SJCRH30 (cell line): ENCODE results near the gene RABGAP1L. TPM values are rescaled to one million over a fixed set of nuclear protein-coding genes. Genes with fewer than 3 reads are reported as not detected.
"Not testable (repeated sequence)": the region's sequence is repeated elsewhere in the genome, so short reads cannot be mapped to it uniquely, and the experiment has no call there.

Experiments used
- DNase-seq, 2 experiments: peaks; one replicate each; pipeline ENCODE4 v3.0.0-alpha.2; 2015 to 2020
- H3K27ac ChIP-seq: fragments of 250-450 bp; sonication (Bioruptor Pico); 2 replicates; pipeline ENCODE4 v1.5.1; 2020; ENCODE audit warnings: mild to moderate bottlenecking, moderate library complexity
- H3K27me3 ChIP-seq: fragments of 250-450 bp; sonication (Bioruptor Pico); 2 replicates; pipeline ENCODE4 v1.5.1; 2020; ENCODE audit warnings: mild to moderate bottlenecking, moderate library complexity
- H3K36me3 ChIP-seq: fragments of 250-450 bp; sonication (Bioruptor Pico); 2 replicates; pipeline ENCODE4 v1.5.1; 2020; ENCODE audit warnings: mild to moderate bottlenecking, moderate library complexity
- H3K4me1 ChIP-seq: fragments of 250-450 bp; sonication (Bioruptor Pico); 2 replicates; pipeline ENCODE4 v1.5.1; 2020; ENCODE audit warnings: mild to moderate bottlenecking, moderate library complexity
- H3K4me3 ChIP-seq: fragments of 250-450 bp; sonication (Bioruptor Pico); 2 replicates; pipeline ENCODE4 v1.5.1; 2020; ENCODE audit warnings: mild to moderate bottlenecking, moderate library complexity
- H3K9me3 ChIP-seq: fragments of 250-450 bp; sonication (Bioruptor Pico); replicated peaks from 2 replicates; pipeline ENCODE4 v1.5.1; 2020; ENCODE audit warnings: mild to moderate bottlenecking, moderate library complexity
- total RNA-seq: library from RNA; depleted of rRNA; stranded (reverse); fragments of >200 nt; shearing (Covaris generic); gene quantifications from 2 replicates; pipeline ENCODE4 v1.2.3, GENCODE V29; 2014

The RABGAP1L gene
- total RNA-seq, 1 experiment from 2014 or later: 22.6 TPM

DNA sequence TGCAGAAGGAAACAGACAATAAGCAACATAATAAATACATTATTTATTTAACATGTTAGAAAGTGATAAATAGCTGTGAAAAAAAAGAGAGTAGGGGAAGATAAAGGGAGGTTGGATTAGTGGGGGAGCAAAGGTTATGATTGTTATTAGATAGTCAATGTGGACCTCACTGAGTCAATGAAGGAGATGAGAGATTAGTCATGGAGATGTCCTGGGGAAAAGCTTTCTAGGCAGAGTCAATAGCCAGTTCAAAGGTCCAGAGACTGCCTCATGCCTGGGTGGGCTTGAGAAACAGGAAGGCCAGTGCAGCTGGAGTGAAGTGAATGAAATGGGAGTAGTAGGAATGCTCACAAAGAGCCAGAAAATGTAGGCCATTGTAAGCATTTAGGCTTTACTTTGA lies 653.3 kb downstream of the RABGAP1L start:
- H3K4me3 ChIP-seq: no peak overlapping the region
- DNase-seq: peak; percentile 42 to 53
- H3K4me1 ChIP-seq: peaks cover 17% of the 10 kb centered on the region
- peak overlapping the region; percentile 19 for H3K27ac ChIP-seq
- H3K9me3 ChIP-seq: no peaks in the 10 kb centered on the region
- H3K27me3 ChIP-seq: no peaks in the 10 kb centered on the region
- H3K36me3 ChIP-seq: no peaks in the 10 kb centered on the region

GRCh38 chr1:174815036-174815435 lies 655.7 kb downstream of the RABGAP1L start:
- Histone ChIP-seq H3K9me3 (no peaks in the 10 kb centered on the region), H3K36me3 (no peaks in the 10 kb centered on the region), H3K27ac (no peak overlapping the region), H3K27me3 (no peaks in the 10 kb centered on the region), H3K4me3 (no peak overlapping the region), H3K4me1 (peaks cover 17% of the 10 kb centered on the region)
- no peak for DNase-seq

GRCh38 chr1:174815474-174815908 lies 656.2 kb downstream of the RABGAP1L start:
- no peaks in the 10 kb centered on the region for H3K36me3 ChIP-seq
- no peak overlapping the region for H3K27ac ChIP-seq
- peaks cover 17% of the 10 kb centered on the region for H3K4me1 ChIP-seq
- no peak overlapping the region for H3K4me3 ChIP-seq
- no peaks in the 10 kb centered on the region for H3K27me3 ChIP-seq
- H3K9me3 ChIP-seq: no peaks in the 10 kb centered on the region
- no peak for DNase-seq

GRCh38 chr1:174816621-174817020 lies 657.3 kb downstream of the RABGAP1L start:
- H3K27me3 ChIP-seq, H3K9me3 ChIP-seq, DNase-seq, H3K36me3 ChIP-seq, H3K4me3 ChIP-seq, H3K27ac ChIP-seq: not testable (repeated sequence)
- H3K4me1 ChIP-seq: peaks cover 17% of the 10 kb centered on the region

GRCh38 chr1:174818014-174818616 lies 658.8 kb downstream of the RABGAP1L start:
- DNase-seq: no peak
- H3K27me3 ChIP-seq: no peaks in the 10 kb centered on the region
- H3K4me1 ChIP-seq: peaks cover 5% of the 10 kb centered on the region; the same call in 1 of the 2 replicates
- no peaks in the 10 kb centered on the region for H3K36me3 ChIP-seq
- no peak overlapping the region for H3K4me3 ChIP-seq
- H3K9me3 ChIP-seq: no peaks in the 10 kb centered on the region
- H3K27ac ChIP-seq: no peak overlapping the region

GRCh38 chr1:174818951-174819350 lies 659.6 kb downstream of the RABGAP1L start:
- H3K4me1 ChIP-seq: no peaks in the 10 kb centered on the region
- H3K4me3 ChIP-seq: no peak overlapping the region
- no peaks in the 10 kb centered on the region for H3K36me3 ChIP-seq
- no peak overlapping the region for H3K27ac ChIP-seq
- H3K9me3 ChIP-seq: no peaks in the 10 kb centered on the region
- no peak for DNase-seq
- no peaks in the 10 kb centered on the region for H3K27me3 ChIP-seq

GRCh38 chr1:174819596-174819995 lies 660.3 kb downstream of the RABGAP1L start:
- Histone ChIP-seq H3K9me3 (no peaks in the 10 kb centered on the region), H3K4me3 (no peak overlapping the region), H3K36me3 (no peaks in the 10 kb centered on the region), H3K27ac (no peak overlapping the region), H3K27me3 (no peaks in the 10 kb centered on the region), H3K4me1 (no peaks in the 10 kb centered on the region)
- DNase-seq: no peak

- Histone ChIP-seq H3K27me3 (no peaks in the 10 kb centered on the region), H3K4me3 (no peak overlapping the region), H3K9me3 (no peaks in the 10 kb centered on the region), H3K36me3 (no peaks in the 10 kb centered on the region), H3K27ac (no peak overlapping the region), H3K4me1 (no peaks in the 10 kb centered on the region)
- DNase-seq: no peak
Observed at GRCh38 chr1:174825127-174825526, 665.8 kb downstream of the RABGAP1L start.

DNA sequence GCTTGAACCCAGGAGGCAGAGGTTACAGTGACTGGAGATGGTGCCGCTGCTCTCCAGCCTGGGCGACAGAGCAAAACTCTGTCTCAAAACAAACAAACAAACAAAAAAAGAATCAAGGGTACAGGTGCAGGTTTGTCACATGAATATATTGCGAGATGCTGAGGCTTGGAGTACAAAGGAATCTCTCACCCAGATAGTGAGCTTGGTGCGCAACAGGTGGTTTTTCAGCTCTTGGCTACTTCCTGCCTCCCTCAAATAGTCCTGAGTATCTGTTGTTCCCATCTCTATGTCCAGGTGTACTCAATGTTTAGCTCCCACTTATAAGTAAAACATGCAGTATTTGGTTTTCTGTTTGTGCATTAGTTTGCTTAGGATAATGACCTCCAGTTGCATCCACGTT lies 666.5 kb downstream of the RABGAP1L start:
- no peaks in the 10 kb centered on the region for H3K36me3 ChIP-seq
- no peaks in the 10 kb centered on the region for H3K9me3 ChIP-seq
- H3K4me3 ChIP-seq: no peak overlapping the region
- no peaks in the 10 kb centered on the region for H3K27me3 ChIP-seq
- no peak overlapping the region for H3K27ac ChIP-seq
- H3K4me1 ChIP-seq: no peaks in the 10 kb centered on the region
- DNase-seq: no peak

- Histone ChIP-seq H3K27ac (no peak overlapping the region), H3K27me3 (no peaks in the 10 kb centered on the region), H3K4me3 (no peak overlapping the region), H3K9me3 (no peaks in the 10 kb centered on the region), H3K4me1 (no peaks in the 10 kb centered on the region), H3K36me3 (no peaks in the 10 kb centered on the region)
- DNase-seq: no peak
Observed at GRCh38 chr1:174828264-174828663, 668.9 kb downstream of the RABGAP1L start.

DNA sequence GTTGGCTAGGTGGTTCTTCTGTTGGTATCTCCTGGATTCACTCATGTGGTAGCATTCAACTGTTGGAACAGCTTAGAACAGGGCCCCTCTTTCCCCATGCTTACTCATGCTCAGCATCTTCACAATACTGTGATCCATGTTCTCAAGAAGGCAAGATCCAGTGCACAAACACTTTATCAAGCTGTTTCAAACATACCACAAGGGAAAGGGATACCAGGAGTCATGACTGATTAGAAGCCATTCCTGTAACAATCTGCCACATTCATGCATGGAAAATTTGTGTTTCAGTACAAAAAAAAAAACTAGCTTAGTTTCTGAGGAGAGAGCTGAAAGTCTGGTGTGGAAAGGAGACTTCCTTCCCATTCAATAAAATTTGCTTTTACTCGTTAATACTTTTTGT lies 670.7 kb downstream of the RABGAP1L start:
- Histone ChIP-seq H3K27me3 (no peaks in the 10 kb centered on the region), H3K36me3 (no peaks in the 10 kb centered on the region), H3K4me3 (no peak overlapping the region), H3K27ac (no peak overlapping the region), H3K4me1 (no peaks in the 10 kb centered on the region), H3K9me3 (no peaks in the 10 kb centered on the region)
- DNase-seq: no peak

DNA sequence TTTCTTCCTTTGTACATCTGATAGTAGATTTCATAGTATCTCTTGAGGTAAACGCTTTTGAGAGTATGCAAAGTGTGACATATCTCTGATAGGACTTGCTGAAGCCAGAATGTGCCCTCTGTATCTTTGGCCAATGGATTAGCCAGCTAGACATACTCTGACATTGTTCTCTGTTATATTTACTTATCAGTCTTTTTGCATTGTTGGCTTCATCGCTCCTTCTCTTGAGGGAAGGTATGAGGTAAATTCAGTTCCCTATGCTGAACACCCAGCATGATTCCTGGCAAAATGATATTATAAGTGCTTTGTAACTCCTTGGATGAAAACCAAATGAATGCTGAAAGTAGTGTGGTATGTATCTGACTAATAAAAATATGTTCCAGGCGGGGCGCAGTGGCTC lies 677.2 kb downstream of the RABGAP1L start:
- no peak for DNase-seq
- no peaks in the 10 kb centered on the region for H3K27me3 ChIP-seq
- no peaks in the 10 kb centered on the region for H3K9me3 ChIP-seq
- peaks cover 31% of the 10 kb centered on the region for H3K4me1 ChIP-seq
- H3K4me3 ChIP-seq: no peak overlapping the region
- no peaks in the 10 kb centered on the region for H3K36me3 ChIP-seq
- H3K27ac ChIP-seq: no peak overlapping the region

GRCh38 chr1:174837386-174837785 lies 678.1 kb downstream of the RABGAP1L start:
- no peaks in the 10 kb centered on the region for H3K36me3 ChIP-seq
- H3K4me1 ChIP-seq: peaks cover 39% of the 10 kb centered on the region
- H3K27me3 ChIP-seq: no peaks in the 10 kb centered on the region
- no peak for DNase-seq
- no peak overlapping the region for H3K27ac ChIP-seq
- H3K4me3 ChIP-seq: no peak overlapping the region
- H3K9me3 ChIP-seq: no peaks in the 10 kb centered on the region

GRCh38 chr1:174839211-174839610 lies 679.9 kb downstream of the RABGAP1L start:
- no peak overlapping the region for H3K4me3 ChIP-seq
- peaks cover 41% of the 10 kb centered on the region for H3K4me1 ChIP-seq
- H3K27me3 ChIP-seq: no peaks in the 10 kb centered on the region
- DNase-seq: peak; percentile 62 to 90
- H3K36me3 ChIP-seq: no peaks in the 10 kb centered on the region
- no peaks in the 10 kb centered on the region for H3K9me3 ChIP-seq
- H3K27ac ChIP-seq: peak overlapping the region; percentile 84

- no peaks in the 10 kb centered on the region for H3K9me3 ChIP-seq
- no peaks in the 10 kb centered on the region for H3K27me3 ChIP-seq
- no peak overlapping the region for H3K4me3 ChIP-seq
- H3K36me3 ChIP-seq: no peaks in the 10 kb centered on the region
- peak overlapping the region; percentile 56 for H3K27ac ChIP-seq
- H3K4me1 ChIP-seq: peaks cover 41% of the 10 kb centered on the region
- peak in 1 of 2 experiments; percentile 63 for DNase-seq
Observed at GRCh38 chr1:174841747-174842146, 682.4 kb downstream of the RABGAP1L start.
